GM19372 (cell line): Measurements from ENCODE around the gene LRIF1.
"Not testable (repeated sequence)": the region's sequence is repeated elsewhere in the genome, so short reads cannot be mapped to it uniquely, and the experiment has no call there.

Experiments
- ATAC-seq: cut with Tn5 transposase; IDR thresholded peaks from one replicate; pipeline ENCODE4 v1.9.1; 2021; ENCODE audit warnings: mild to moderate bottlenecking, low read depth, moderate library complexity; ENCODE audit not compliant: unreplicated experiment

Gene LRIF1

GRCh38 chr1:110963691-110964454, at the start of gene LRIF1:
LRIF1 (minus strand) TSS chr1:110963922; CDS start chr1:110963688, 234 bp downstream.
- ATAC-seq = peak; percentile 93

DNA sequence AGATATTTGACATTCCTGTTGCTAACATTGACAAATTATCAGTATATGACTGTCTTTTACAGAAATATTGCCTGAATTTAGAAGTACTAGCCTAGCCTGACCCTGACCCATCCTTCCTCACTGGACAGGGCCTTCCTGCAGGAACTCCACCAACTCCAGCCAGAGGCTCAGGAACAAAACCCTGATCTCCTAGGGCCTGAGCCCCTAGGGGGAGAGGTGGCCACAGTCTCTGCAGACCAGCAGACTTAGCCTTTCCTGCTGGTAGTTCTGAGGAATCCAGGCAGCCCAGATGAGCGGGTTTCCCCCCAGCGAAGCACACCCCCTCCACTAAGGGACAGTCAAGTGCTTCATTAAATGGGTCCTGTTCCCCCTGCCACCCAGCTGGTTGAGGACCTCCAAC, 44.3 kb upstream of the LRIF1 start:
- ATAC-seq = no peak

- no peak for ATAC-seq
These were observed 42.8 kb upstream of the LRIF1 start for GRCh38 chr1:111006556-111006955.

DNA sequence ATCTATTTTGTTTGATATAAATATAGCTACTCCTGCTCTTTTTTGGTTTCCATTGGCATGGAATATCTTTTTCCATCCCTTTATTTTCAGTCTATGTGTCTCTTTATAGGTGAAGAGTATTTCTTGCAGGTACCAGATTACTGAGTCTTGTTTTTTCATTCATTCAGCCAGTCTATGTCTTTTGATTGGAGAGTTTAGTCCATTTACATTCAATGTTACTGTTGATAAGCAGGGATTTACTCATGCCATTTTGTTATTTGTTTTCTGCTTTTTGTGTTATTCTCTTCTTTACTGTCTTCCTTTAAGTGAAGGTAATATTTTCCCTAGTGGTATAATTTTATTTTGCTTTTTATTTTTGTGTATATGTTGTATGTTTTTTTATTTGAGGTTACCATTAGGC, 35.9 kb upstream of the LRIF1 start:
- ATAC-seq = not testable (repeated sequence)

- not testable (repeated sequence) for ATAC-seq
These were observed 28.6 kb upstream of the LRIF1 start for GRCh38 chr1:110992329-110992728.

DNA sequence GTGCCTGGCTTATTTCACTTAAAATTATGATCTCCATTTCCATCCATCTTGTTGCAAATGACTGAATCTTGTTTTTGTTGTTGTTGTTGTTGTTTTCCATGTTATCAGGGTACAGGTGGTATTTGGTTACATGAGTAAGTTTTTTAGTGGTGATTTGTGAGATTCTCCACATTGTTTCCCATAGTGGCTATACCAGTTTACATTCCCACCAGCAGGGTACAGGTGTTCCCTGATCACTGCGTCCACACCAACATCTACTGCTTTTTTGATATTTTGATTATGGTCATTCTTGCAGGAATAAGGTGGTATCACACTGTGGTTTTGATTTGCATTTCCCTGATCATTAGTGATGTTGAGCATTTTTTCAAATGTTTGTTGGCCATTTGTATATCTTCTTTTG, 27.6 kb upstream of the LRIF1 start:
- not testable (repeated sequence) for ATAC-seq

DNA sequence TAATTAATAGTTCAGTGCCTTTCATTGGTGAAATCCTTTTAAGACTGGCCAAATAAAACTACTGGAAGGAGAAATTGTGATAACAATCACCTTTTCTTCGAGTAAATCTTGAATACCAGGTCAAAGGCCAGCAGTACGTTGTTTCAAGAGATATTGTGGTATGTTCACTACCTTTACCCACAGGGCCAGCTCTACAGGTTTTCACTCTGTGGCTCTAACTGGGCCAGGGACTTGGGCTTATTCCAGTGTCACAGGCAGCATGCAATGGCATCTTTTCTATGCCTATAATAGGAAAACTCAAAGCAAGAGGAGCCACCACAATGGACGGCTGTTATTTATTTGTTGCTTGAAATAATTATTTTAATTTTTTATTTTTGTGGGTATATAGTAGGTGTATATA, 26.8 kb upstream of the LRIF1 start:
- ATAC-seq = no peak

- no peak for ATAC-seq
These were observed 22.7 kb upstream of the LRIF1 start for GRCh38 chr1:110986407-110986891.

GRCh38 chr1:110982320-110982719, 18.6 kb upstream of the LRIF1 start:
- no peak for ATAC-seq

GRCh38 chr1:110979154-110979553, 15.4 kb upstream of the LRIF1 start:
- ATAC-seq = no peak

- ATAC-seq = no peak
These were observed 12.4 kb upstream of the LRIF1 start for GRCh38 chr1:110976089-110976488.

DNA sequence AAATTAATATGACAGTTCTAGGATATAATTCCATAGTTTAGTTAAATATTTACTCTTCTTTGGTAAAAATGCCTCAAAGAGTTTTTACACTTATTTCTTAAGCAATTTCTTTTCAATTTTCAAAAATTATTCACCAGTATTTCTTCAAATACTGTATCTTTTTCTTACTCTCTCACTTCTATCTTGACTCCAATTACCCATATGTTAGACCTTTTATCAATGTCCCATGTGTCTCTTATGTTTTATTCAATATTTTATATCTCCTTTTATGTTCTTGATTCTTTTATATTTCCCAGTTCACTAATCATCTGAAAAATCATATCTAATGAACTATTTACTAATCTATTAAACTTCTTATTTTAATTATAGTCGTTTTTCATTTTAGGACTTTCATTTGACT, 11.5 kb upstream of the LRIF1 start:
- ATAC-seq = no peak

DNA sequence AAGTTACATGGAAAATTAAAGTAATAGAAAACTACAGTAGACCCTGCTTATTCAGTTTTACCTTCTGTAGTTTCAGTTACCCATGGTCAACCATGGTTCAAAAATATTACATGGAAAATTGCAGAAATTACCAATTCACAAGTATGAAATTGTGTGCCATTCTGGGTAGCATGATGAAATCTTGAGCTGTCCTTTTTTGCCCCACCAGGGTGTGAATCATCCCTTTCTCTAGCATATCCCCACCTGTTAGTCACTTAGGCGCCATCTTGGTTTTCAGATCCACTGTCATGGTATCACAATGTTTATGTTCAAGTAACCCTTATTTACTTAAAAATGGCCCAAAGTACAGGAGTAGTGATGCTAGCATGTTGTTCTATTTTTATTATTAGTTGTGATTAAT, 3.5 kb upstream of the LRIF1 start:
- ATAC-seq = no peak

DNA sequence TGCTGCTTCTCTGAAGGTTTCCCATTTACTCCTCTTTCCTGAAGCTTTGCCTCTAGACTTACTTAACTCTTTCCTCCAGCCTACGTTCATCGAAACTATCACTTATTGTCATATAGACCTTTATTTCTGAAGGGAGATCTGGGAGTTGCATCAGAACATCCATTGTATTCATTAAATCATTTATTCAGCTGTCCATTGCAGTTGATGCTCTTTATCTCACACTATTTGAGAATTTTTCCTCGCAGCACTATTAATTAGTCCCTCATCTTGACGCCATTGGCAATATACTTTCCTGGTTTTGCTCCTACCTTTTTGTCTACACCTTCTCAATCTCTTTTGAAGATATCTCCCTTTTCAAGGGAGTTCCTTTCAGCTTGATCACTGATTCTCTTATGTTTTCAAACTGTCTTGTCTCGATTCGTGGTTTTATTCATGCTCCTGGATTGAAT, 757 bp upstream of the LRIF1 start:
- no peak for ATAC-seq

- ATAC-seq = peak; percentile 34
These were observed 631 bp downstream of the LRIF1 start for GRCh38 chr1:110962892-110963690.

DNA sequence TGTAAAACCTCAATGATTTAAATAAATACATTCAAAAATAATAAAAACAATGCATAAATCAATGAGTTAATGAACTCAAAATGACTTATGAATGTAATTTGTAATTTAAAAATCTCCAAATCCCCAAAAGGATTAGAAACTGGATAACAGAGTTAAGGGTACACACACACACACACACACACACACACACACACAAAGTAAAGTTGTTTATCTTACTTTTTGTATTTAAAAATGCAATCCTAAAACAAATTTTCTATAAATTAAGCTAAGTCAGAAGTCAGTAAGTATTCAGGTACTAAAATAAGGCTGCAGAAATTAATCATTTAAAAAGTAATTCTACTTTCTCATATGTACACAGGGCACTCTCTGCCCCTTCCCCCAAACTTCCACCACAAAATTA, 1.8 kb downstream of the LRIF1 start:
- no peak for ATAC-seq

DNA sequence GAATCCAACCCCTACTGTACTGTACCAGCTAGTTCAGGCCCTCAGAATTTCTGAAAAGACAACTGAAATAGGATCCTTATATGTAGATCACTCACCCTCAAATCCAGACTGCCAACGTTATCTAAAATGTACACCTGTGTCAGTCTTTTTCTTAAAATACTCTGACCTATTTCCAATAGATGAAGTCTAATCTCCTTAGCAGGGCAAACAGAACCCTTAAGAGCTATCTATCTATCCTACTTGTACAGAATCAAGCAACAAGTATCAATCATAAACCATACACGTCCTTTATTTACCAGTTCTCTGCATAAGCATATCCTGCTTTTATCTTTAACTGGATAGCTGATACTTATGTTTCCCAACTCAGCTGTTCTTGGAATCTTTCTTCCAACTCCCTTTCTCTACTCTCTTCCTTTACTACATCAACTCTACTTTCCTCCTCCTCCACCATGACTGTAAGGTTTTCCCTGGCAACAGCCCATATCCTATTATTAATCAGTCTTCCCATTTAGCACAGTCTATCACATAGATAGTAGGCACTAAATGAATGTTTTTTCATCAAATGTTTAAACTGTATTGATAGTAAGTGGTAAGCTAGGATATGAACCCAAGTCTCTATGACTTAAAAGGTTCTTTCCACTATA, 2.8 kb downstream of the LRIF1 start:
- no peak for ATAC-seq

DNA sequence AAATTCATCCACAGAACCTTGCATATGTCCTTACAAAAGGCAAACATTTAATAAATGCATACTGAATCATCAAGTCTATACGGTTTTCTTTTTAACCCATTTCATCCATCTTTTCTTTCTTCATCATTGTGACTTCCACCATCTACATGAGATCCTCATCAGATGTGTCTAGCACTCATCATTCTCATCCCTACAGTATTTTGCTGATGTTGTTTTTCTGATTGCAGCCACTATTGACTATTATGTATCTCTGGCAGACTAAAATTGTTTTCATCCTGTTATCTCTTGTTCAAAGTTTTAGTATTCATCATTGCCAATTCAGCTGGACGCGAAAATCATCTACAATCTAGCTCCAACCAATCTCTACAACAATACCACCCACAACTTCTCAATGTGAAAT, 5.9 kb downstream of the LRIF1 start:
- no peak for ATAC-seq

- ATAC-seq = no peak
These were observed 7.1 kb downstream of the LRIF1 start for GRCh38 chr1:110956586-110956985.

DNA sequence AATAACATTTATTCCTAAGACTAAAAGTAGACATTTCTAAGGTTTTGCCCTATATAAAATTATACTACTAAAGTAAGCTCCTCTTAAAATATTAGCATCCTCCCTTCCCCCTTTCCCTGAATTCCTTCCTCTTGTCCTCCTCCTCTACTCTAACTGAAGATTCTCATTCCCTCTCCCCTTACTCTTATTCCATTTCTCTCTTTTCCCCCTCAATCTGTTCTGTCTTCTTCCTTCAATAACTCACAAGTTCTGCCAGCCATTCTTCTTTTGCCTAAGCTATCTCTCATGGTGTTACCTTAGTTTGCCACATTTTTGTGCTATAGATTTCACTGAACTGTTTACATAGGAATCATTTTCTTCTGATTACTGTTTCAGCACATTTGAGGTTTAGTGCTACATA, 10.7 kb downstream of the LRIF1 start:
- no peak for ATAC-seq

GRCh38 chr1:110952031-110952430, 11.7 kb downstream of the LRIF1 start:
- no peak for ATAC-seq
